VCaP (cell line): ENCODE measurements around the gene PRDM1.

Experiments
- H3K27ac ChIP-seq: fragments of 450-650 bp; 2 replicates; pipeline ENCODE4 v1.5.1; 2017
- CTCF ChIP-seq: fragments of 450-650 bp; conservative IDR thresholded peaks from 2 replicates; pipeline ENCODE4 v1.5.1; 2017; ENCODE audit warnings: mild to moderate bottlenecking, moderate library complexity

Gene PRDM1

GRCh38 chr6:106098383-106099234 lies 12.5 kb downstream of the PRDM1 start:
- peak overlapping the region; percentile 83 for H3K27ac ChIP-seq
- no peak for TF ChIP-seq CTCF

- H3K27ac ChIP-seq, result peak overlapping the region; percentile 83; the same call in 1 of the 2 replicates
- no peak for TF ChIP-seq CTCF
These were observed 13.1 kb downstream of the PRDM1 start for GRCh38 chr6:106099235-106099537.

- H3K27ac ChIP-seq, result no peak overlapping the region
- TF ChIP-seq CTCF, result no peak
These were observed 14.6 kb downstream of the PRDM1 start for GRCh38 chr6:106100755-106101154.

- no peak overlapping the region for H3K27ac ChIP-seq
These were observed 15.3 kb downstream of the PRDM1 start for GRCh38 chr6:106101466-106101865.

GRCh38 chr6:106102034-106102433 lies 15.9 kb downstream of the PRDM1 start:
- H3K27ac ChIP-seq, result no peak overlapping the region
- no peak for TF ChIP-seq CTCF

More at GRCh38 chr6:106101466-106101865, 15.3 kb downstream of the PRDM1 start:
- TF ChIP-seq CTCF, result no peak

GRCh38 chr6:106102967-106103727 lies 17.0 kb downstream of the PRDM1 start:
- no peak for TF ChIP-seq CTCF
- H3K27ac ChIP-seq, result peak overlapping the region; percentile 43

GRCh38 chr6:106103728-106104109 lies 17.6 kb downstream of the PRDM1 start:
- no peak for TF ChIP-seq CTCF
- peak overlapping the region; percentile 43 for H3K27ac ChIP-seq
